Neural progenitor cell (in vitro differentiated cells): ENCODE data around the gene SLC48A1.

Experiments
- CTCF ChIP-seq: fragments of 200-600 bp; sonication (generic); IDR thresholded peaks from 2 replicates; pipeline ENCODE4 v1.5.1; 2017; ENCODE audit warnings: antibody characterized with exemption, mild to moderate bottlenecking
- EZH2 ChIP-seq: fragments of 200-600 bp; sonication (generic); IDR thresholded peaks from 2 replicates; pipeline ENCODE4 v1.6.1; 2017; ENCODE audit warnings: antibody characterized with exemption, mild to moderate bottlenecking, moderate library complexity

- TF ChIP-seq CTCF (no peak), EZH2 (no peak)
Measured at GRCh38 chr12:47799357-47799955, 26.4 kb downstream of the SLC48A1 start.
